Mesenchymal stem cell (in vitro differentiated cells and primary cell): ENCODE data around the gene ITGB4.

ENCODE experiments used
- DNase-seq: peaks from one replicate; pipeline ENCODE4 v3.0.0-alpha.2; 2013
- H2AFZ ChIP-seq: one replicate; pipeline ENCODE4 v1.6.1; 2013; ENCODE audit warnings: low read depth, mild to moderate bottlenecking, control low read depth, inconsistent platforms, low read length, moderate library complexity
- H2AK5ac ChIP-seq: 2 replicates; pipeline ENCODE4 v1.6.1; 2013; ENCODE audit warnings: low read length, moderate library complexity, mild to moderate bottlenecking, inconsistent platforms; ENCODE audit not compliant: severe bottlenecking
- H2BK120ac ChIP-seq: one replicate; pipeline ENCODE4 v1.6.1; 2013; ENCODE audit warnings: low read depth, mild to moderate bottlenecking, inconsistent platforms, low read length, moderate library complexity
- H2BK12ac ChIP-seq, 2 experiments: one replicate each; pipeline ENCODE4 v1.6.1; 2013; ENCODE audit warnings: inconsistent platforms in 2 of 2, low read length in 2 of 2, mild to moderate bottlenecking in 2 of 2, moderate library complexity in 2 of 2, control low read depth in 1 of 2
- H2BK15ac ChIP-seq: one replicate; pipeline ENCODE4 v1.6.1; 2013; ENCODE audit warnings: mild to moderate bottlenecking, low read depth, inconsistent platforms; ENCODE audit not compliant: poor library complexity, severe bottlenecking
- H2BK5ac ChIP-seq: 2 replicates; pipeline ENCODE4 v1.6.1; 2013; ENCODE audit warnings: low read depth, mild to moderate bottlenecking, low read length, control low read depth, inconsistent platforms; ENCODE audit not compliant: poor library complexity, severe bottlenecking
- H3K14ac ChIP-seq, 2 experiments: one replicate each; pipeline ENCODE4 v1.6.1; 2013; ENCODE audit warnings: inconsistent platforms in 2 of 2, low read length in 2 of 2, control low read depth in 1 of 2, mild to moderate bottlenecking in 1 of 2, moderate library complexity in 1 of 2
- H3K18ac ChIP-seq, 2 experiments: one replicate each; pipeline ENCODE4 v1.6.1; 2013; ENCODE audit warnings: inconsistent platforms in 2 of 2, low read length in 2 of 2, control low read depth in 1 of 2, low read depth in 1 of 2, mild to moderate bottlenecking in 1 of 2
- H3K23ac ChIP-seq, 2 experiments: one replicate each; pipeline ENCODE4 v1.6.1; 2013; ENCODE audit warnings: inconsistent platforms in 2 of 2, low read length in 2 of 2, mild to moderate bottlenecking in 2 of 2, moderate library complexity in 2 of 2, control low read depth in 1 of 2
- H3K27ac ChIP-seq: 2 replicates; pipeline ENCODE4 v1.5.1; 2013; ENCODE audit warnings: mild to moderate bottlenecking, moderate library complexity, low read length, control low read depth, inconsistent platforms; ENCODE audit not compliant: poor library complexity, severe bottlenecking
- H3K27me3 ChIP-seq, 2 experiments: 2 replicates each; pipeline versions ENCODE4 v1.6.1 to v1.7.0; 2013; ENCODE audit warnings: low read length in 2 of 2, mild to moderate bottlenecking in 2 of 2, moderate library complexity in 2 of 2, control low read depth in 1 of 2, inconsistent platforms in 1 of 2; ENCODE audit not compliant: control insufficient read depth in 1 of 2, insufficient read depth in 1 of 2
- H3K36me3 ChIP-seq, 2 experiments: 2 replicates each; pipeline versions ENCODE4 v1.6.1 to v1.7.0; 2013; ENCODE audit warnings: low read length in 2 of 2, control low read depth in 1 of 2, inconsistent platforms in 1 of 2, low read depth in 1 of 2, mild to moderate bottlenecking in 1 of 2; ENCODE audit not compliant: insufficient read depth in 2 of 2, control insufficient read depth in 1 of 2
- H3K4ac ChIP-seq, 2 experiments: one replicate each; pipeline ENCODE4 v1.6.1; 2013; ENCODE audit warnings: inconsistent platforms in 2 of 2, low read length in 2 of 2, mild to moderate bottlenecking in 2 of 2, moderate library complexity in 2 of 2, control low read depth in 1 of 2, low read depth in 1 of 2
- H3K4me1 ChIP-seq: 2 replicates; pipeline ENCODE4 v1.6.1; 2013; ENCODE audit warnings: low read depth, low read length, control low read depth; ENCODE audit not compliant: control insufficient read depth, insufficient read depth
- H3K4me2 ChIP-seq: 2 replicates; pipeline ENCODE4 v1.6.1; 2013; ENCODE audit warnings: low read length, mild to moderate bottlenecking, inconsistent platforms; ENCODE audit not compliant: poor library complexity, severe bottlenecking
- H3K4me3 ChIP-seq, 2 experiments: 2 replicates each; pipeline versions ENCODE4 v1.5.1 to v1.7.0; 2013; ENCODE audit warnings: low read length in 2 of 2, mild to moderate bottlenecking in 2 of 2, control low read depth in 1 of 2, low read depth in 1 of 2; ENCODE audit not compliant: insufficient read depth in 1 of 2
- H3K79me1 ChIP-seq: replicated peaks from 2 replicates; pipeline ENCODE4 v1.6.1; 2013; ENCODE audit warnings: mild to moderate bottlenecking, control low read depth, low read length, inconsistent platforms; ENCODE audit not compliant: poor library complexity, severe bottlenecking
- H3K9ac ChIP-seq: 2 replicates; pipeline ENCODE4 v1.7.0; 2013; ENCODE audit warnings: mild to moderate bottlenecking, low read length, moderate library complexity
- H3K9me3 ChIP-seq: 2 replicates; pipeline ENCODE4 v1.7.0; 2013; ENCODE audit warnings: mild to moderate bottlenecking, low read length; ENCODE audit not compliant: control insufficient read depth
- H4K8ac ChIP-seq: one replicate; pipeline ENCODE4 v1.6.1; 2013; ENCODE audit warnings: inconsistent platforms, mild to moderate bottlenecking, low read length, moderate library complexity
- H4K91ac ChIP-seq: one replicate; pipeline ENCODE4 v1.6.1; 2013; ENCODE audit warnings: mild to moderate bottlenecking, low read length, inconsistent platforms
- WGBS: methylation state at CpG from one replicate; pipeline ENCODE4 v1.1.7; 2013; ENCODE audit warnings: mixed read lengths; 5-methylcytosine and 5-hydroxymethylcytosine counted together

The ITGB4 gene

DNA sequence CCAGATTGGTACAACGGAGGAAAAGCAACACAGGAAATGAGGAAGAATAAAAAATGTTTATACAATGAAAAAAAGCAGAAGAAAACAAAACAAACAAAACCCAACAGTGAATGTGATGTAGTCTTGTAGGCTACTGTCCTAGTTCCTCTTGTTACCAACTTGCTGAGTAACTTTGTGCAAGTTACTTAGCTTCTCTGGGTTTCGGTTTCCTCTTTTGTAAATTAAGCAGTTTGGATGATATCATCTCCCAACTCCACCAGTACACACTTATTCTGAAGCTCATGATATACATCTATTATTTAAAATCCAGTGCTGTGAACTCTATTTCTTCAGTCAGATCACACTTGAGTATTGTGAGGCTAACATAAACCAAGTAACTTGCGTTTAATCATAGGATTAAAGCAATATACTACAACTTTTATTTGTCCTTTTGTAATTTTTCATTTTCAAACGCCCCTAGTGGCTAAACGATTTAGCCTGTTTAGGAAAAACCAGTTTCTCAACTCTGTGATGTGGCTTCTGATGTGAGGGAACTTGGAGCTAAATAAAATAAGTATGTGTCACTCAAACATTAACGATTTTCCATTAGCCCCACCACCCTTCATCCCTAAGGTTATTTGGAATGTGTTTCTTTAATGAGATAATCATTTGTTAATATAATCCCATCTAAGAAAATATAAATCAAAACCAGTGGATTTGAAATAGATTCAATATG is 62.0 kb downstream of the ITGB4 start:
- H3K4me3 ChIP-seq = peak overlapping the region in 1 of 2 experiments; percentile 82
- no peak overlapping the region for H3K4ac ChIP-seq
- peak overlapping the region; percentile 10 for H3K4me2 ChIP-seq
- no peak overlapping the region for H3K23ac ChIP-seq
- no peaks in the 10 kb centered on the region for H3K27me3 ChIP-seq
- peak; percentile 79 for DNase-seq
- H4K8ac ChIP-seq = no peak overlapping the region
- no peak overlapping the region for H2BK5ac ChIP-seq
- peaks cover 14% of the 10 kb centered on the region for H3K4me1 ChIP-seq
- no peak overlapping the region for H2AFZ ChIP-seq
- no peak overlapping the region for H4K91ac ChIP-seq
- H3K14ac ChIP-seq = no peak overlapping the region
- peaks cover 7 to 9% of the 10 kb centered on the region in 2 experiments for H3K36me3 ChIP-seq
- no peaks in the 10 kb centered on the region for H3K9me3 ChIP-seq
- H3K18ac ChIP-seq = no peak overlapping the region
- H2BK12ac ChIP-seq = no peak overlapping the region
- no peak overlapping the region for H2AK5ac ChIP-seq
- H3K9ac ChIP-seq = peak overlapping the region; percentile 100
- WGBS = no CpG with 5 or more reads among the region's 6 CpGs
- H2BK15ac ChIP-seq = no peak overlapping the region
- no peak overlapping the region for H2BK120ac ChIP-seq
- peak overlapping the region; percentile 29 for H3K27ac ChIP-seq
- peaks cover 4% of the 10 kb centered on the region for H3K79me1 ChIP-seq

DNA sequence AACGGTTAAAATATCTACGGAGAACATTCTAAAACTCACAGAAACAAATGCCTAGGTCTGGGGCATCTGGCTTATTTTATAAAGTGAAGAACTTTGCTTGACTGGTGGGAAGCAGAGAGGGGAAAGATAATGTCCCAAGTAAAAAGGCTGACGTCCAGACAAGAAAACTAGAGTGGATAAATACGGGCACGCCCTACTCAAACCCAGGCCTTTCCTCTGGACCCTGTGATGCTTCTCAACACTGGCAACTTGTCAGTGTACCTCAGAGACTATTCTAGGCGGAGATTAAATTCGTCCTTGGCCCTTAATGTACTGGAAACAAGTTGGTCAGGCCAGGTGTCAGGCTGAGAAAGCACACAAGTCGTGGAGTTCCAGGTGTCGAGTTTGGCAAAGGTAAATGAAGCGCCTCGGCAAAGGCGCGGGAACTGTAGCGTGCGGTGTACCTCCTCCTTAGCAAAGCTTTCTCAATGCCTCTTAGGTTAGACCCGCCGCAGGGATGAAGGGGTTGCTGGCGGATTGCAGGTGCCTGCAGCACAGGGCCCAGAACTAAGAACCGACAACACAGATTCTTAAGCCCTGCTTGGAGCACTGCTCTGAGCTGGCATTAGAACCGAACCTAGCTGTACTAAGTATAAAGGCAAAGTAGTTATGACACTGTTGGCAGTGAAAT is 62.7 kb downstream of the ITGB4 start:
- peak overlapping the region; percentile 100 for H3K9ac ChIP-seq
- peak overlapping the region in 1 of 2 experiments; percentile 82 for H3K4me3 ChIP-seq
- H2AFZ ChIP-seq = no peak overlapping the region
- peak overlapping the region; percentile 77 to 83 for H3K18ac ChIP-seq
- H2BK5ac ChIP-seq = no peak overlapping the region
- H3K36me3 ChIP-seq = peaks cover under 1 to 3% of the 10 kb centered on the region in 2 experiments
- WGBS = 83% methylated on average over 19 of the region's 20 CpGs
- peaks cover 14% of the 10 kb centered on the region for H3K4me1 ChIP-seq
- no peak overlapping the region for H3K14ac ChIP-seq
- peak overlapping the region; percentile 22 for H2BK120ac ChIP-seq
- H3K23ac ChIP-seq = no peak overlapping the region
- H3K9me3 ChIP-seq = no peaks in the 10 kb centered on the region
- H2BK15ac ChIP-seq = peak overlapping the region; percentile 73
- H3K27me3 ChIP-seq = no peaks in the 10 kb centered on the region
- peak overlapping the region; percentile 7 to 93 for H3K4ac ChIP-seq
- peak overlapping the region; percentile 58 for H3K4me2 ChIP-seq
- H2AK5ac ChIP-seq = peak overlapping the region; percentile 37
- peak overlapping the region; percentile 63 for H3K27ac ChIP-seq
- peak overlapping the region; percentile 87 for H4K8ac ChIP-seq
- H4K91ac ChIP-seq = peak overlapping the region; percentile 60
- H2BK12ac ChIP-seq = peak overlapping the region; percentile 7 to 22
- DNase-seq = no peak
- peaks cover 4% of the 10 kb centered on the region for H3K79me1 ChIP-seq

DNA sequence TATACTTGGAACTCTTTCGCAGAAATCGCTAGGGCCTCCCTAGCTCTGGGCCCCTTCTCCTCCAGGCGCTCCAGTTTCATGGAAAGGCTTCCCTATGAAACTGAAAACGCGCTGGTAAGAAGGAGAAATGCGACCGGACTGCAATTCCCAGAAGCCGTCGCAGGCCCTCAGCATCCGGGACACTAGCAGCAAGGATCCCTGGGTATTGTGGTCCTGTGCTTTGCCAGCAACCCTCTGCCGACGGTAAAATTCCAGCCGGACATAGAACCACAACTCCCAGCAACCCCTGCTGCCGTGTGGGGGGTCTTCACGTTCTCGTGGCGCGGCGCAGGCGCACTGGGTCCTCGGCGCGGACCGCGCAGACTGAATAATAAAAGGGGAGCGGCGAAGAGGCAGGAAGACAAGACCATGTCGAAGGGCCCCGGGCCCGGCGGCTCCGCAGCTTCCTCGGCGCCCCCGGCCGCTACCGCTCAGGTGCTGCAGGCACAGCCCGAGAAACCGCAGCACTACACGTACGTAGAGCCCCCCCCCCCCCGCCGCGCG is 63.3 kb downstream of the ITGB4 start, which contains the start of gene UNK:
Gene UNK, plus strand, starts transcription at position 334 of the 543 bp plus-strand sequence. Its CDS starts 75 bp downstream, at position 409.
- Histone ChIP-seq H2BK15ac (peak within 1 kb of the TSS; percentile 96), H2BK12ac (peak within 1 kb of the TSS; percentile 22 to 94), H3K9me3 (no peaks in the 10 kb centered on the region), H3K4me3 (peak within 1 kb of the TSS; percentile 80 to 82), H3K14ac (peak within 1 kb of the TSS in 1 of 2 experiments; percentile 99), H3K23ac (peak within 1 kb of the TSS; percentile 0 to 34), H3K4me1 (peaks cover 14% of the 10 kb centered on the region), H3K79me1 (peaks cover 4% of the 10 kb centered on the region), H3K27me3 (no peaks in the 10 kb centered on the region), H3K9ac (peak within 1 kb of the TSS; percentile 100), H3K4ac (peak within 1 kb of the TSS; percentile 82 to 100), H2BK120ac (peak within 1 kb of the TSS; percentile 83), H3K27ac (peak within 1 kb of the TSS; percentile 100), H3K4me2 (peak within 1 kb of the TSS; percentile 78), H4K91ac (peak within 1 kb of the TSS; percentile 97), H2AK5ac (peak within 1 kb of the TSS; percentile 98), H3K36me3 (no peaks in the 10 kb centered on the region), H4K8ac (peak within 1 kb of the TSS; percentile 97), H3K18ac (peak within 1 kb of the TSS; percentile 98 to 99), H2AFZ (peak within 1 kb of the TSS; percentile 93), H2BK5ac (peak within 1 kb of the TSS; percentile 94)
- peak; percentile 100 for DNase-seq
- WGBS = under 1% methylated on average over 29 of the region's 45 CpGs
